HG02610 (cell line): ENCODE results near the gene SPRING1.
"Not testable (repeated sequence)": the region's sequence is repeated elsewhere in the genome, so short reads cannot be mapped to it uniquely, and the experiment has no call there.

Experiments
- ATAC-seq: cut with Tn5 transposase; IDR thresholded peaks from one replicate; pipeline ENCODE4 v1.9.1; 2021; ENCODE audit warnings: mild to moderate bottlenecking, moderate library complexity; ENCODE audit not compliant: unreplicated experiment

Gene SPRING1

GRCh38 chr12:116742787-116743186 is 4.9 kb upstream of the SPRING1 start:
- not testable (repeated sequence) for ATAC-seq

DNA sequence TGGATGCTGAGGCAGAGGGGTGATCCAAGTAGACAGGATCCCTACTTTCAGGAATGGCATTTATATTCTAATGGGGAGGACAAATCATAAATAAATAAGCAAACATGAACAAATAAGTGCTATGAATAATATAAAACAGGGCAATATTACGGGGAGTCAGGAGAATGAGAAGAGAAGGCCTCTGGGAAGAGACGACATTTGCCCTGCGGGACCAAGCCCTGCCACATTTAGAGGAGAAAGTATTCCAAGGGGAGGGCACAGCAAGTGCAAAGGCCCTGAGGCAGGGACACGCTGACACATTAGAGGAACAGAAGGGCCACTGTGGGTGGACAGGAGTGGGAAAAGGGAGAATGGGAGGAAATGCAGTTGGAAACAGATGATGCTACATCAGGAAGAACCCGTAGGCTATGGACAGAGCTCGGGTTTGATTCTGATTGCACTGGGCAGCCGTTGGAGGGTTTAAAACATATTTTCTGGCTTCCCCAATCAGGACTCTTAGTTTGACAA is 1.6 kb upstream of the SPRING1 start:
- ATAC-seq = no peak

GRCh38 chr12:116736962-116737773 is 701 bp downstream of the SPRING1 start:
- no peak for ATAC-seq

GRCh38 chr12:116735951-116736599 is 1.8 kb downstream of the SPRING1 start:
- ATAC-seq = no peak

DNA sequence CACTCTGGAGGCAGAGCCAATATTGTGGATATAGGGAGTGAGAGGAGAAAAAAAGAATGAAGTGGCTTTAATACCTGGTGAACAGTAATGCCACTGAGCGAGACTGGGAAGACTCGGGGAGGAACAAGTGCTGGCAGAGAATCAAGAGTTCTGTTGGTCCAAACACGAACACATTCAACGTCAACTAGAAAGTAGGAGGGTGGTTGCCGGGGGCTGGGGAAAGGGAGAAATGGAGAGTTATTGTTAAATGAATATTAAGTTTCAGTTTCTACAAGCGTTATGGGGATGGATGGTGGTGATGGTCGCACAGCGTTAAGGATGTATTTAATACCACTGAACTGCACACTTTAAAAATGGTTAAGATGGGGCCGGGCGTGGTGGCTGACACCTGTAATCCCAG is 2.8 kb downstream of the SPRING1 start:
- ATAC-seq = no peak

GRCh38 chr12:116734156-116734768 is 3.6 kb downstream of the SPRING1 start:
- ATAC-seq = no peak

GRCh38 chr12:116731801-116732200 is 6.1 kb downstream of the SPRING1 start:
- ATAC-seq = no peak

- ATAC-seq = no peak
Observed at GRCh38 chr12:116727891-116728290, 10.0 kb downstream of the SPRING1 start.

- no peak for ATAC-seq
Observed at GRCh38 chr12:116727261-116727660, 10.6 kb downstream of the SPRING1 start.

- ATAC-seq = no peak
Observed at GRCh38 chr12:116726694-116727093, 11.2 kb downstream of the SPRING1 start.

- ATAC-seq = no peak
Observed at GRCh38 chr12:116722245-116722644, 15.6 kb downstream of the SPRING1 start.

GRCh38 chr12:116719731-116720528 is 17.9 kb downstream of the SPRING1 start:
- no peak for ATAC-seq

- no peak for ATAC-seq
Observed at GRCh38 chr12:116718655-116719454, 19.0 kb downstream of the SPRING1 start.

- ATAC-seq = no peak
Observed at GRCh38 chr12:116717466-116718437, 20.1 kb downstream of the SPRING1 start.

- ATAC-seq = no peak
Observed at GRCh38 chr12:116714175-116714574, 23.7 kb downstream of the SPRING1 start.

GRCh38 chr12:116713527-116713926 is 24.3 kb downstream of the SPRING1 start:
- ATAC-seq = no peak

DNA sequence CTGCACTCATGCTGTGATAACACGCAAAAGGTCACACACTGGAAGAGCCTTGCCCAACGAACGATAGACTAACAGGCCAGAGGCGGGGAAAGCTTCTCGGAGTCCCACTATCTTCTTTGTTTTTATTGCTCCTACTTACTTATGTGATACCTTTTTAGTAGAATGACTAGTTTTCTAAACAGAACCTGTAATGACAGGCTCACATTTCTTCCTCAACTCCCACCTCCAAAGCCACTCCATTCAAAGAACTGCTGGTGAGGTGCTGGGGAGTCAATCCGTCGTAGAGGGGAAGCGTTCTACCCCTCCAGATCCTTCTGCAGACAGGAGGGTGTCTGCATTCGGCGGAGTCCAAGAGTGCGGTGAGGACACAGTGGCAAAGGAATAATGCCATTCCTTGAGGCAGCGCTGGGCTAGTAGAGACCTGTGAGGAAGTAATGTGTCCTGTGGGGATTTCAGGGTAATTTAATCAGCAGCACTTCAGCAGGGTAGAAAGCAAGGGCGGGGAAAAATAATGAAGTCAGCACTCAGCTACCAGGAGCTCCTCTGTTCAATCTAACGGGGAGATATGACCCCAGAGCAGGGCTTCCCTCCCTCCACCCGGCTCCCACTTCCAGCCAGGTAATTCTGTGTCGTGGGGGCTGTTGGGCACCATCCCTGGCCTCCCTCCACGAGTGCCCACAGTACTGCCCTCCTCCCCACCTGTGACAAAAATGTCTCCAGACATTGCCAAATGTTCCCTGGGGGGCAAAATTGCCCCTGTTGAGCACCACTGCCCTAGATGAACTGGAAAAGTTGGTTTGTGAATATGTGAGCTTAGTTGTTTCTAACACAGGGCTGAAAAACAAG is 25.2 kb downstream of the SPRING1 start:
- no peak for ATAC-seq
